ENCODE data around the gene ACSM6.
A peak's percentile ranks its signal among the peaks of the same experiment; 100 is the strongest.

ACSM6 gene

GRCh38 chr10:95181726-95182125 is 12.3 kb upstream of the ACSM6 start:
- Histone ChIP-seq H3K9me3 (ENCODE audit: control insufficient read depth, insufficient read depth, low read length) (no peaks in the 10 kb centered on the region), H3K27ac (ENCODE audit: low read depth, low read length) (no peak overlapping the region), H3K4me1 (ENCODE audit: control insufficient read depth, low read length) (peaks cover 13% of the 10 kb centered on the region), H3K79me2 (ENCODE audit: control insufficient read depth, low read length) (no peaks in the 10 kb centered on the region), H3F3A (ENCODE audit: control insufficient read depth, insufficient read depth) (peaks cover 9% of the 10 kb centered on the region), H3K27me3 (ENCODE audit: control insufficient read depth, low read length) (peaks cover 5% of the 10 kb centered on the region; the same call in 1 of the 2 replicates), H4K20me1 (ENCODE audit: control insufficient read depth, insufficient read depth, low read depth, low read length) (no peaks in the 10 kb centered on the region), H3K36me3 (ENCODE audit: control insufficient read depth, low read length) (no peaks in the 10 kb centered on the region), H3K4me3 (ENCODE audit: low read length) (no peak overlapping the region), H3K4me2 (ENCODE audit: low read length) (no peak overlapping the region), H3K9me2 (replicated peaks; ENCODE audit: control insufficient read depth, low read length) (no peaks in the 10 kb centered on the region)
- TF ChIP-seq EZH2phosphoT487 (IDR thresholded peaks at IDR 0.05; ENCODE audit: borderline replicate concordance, low read length), result no peak
- TF ChIP-seq, protein P1, sequence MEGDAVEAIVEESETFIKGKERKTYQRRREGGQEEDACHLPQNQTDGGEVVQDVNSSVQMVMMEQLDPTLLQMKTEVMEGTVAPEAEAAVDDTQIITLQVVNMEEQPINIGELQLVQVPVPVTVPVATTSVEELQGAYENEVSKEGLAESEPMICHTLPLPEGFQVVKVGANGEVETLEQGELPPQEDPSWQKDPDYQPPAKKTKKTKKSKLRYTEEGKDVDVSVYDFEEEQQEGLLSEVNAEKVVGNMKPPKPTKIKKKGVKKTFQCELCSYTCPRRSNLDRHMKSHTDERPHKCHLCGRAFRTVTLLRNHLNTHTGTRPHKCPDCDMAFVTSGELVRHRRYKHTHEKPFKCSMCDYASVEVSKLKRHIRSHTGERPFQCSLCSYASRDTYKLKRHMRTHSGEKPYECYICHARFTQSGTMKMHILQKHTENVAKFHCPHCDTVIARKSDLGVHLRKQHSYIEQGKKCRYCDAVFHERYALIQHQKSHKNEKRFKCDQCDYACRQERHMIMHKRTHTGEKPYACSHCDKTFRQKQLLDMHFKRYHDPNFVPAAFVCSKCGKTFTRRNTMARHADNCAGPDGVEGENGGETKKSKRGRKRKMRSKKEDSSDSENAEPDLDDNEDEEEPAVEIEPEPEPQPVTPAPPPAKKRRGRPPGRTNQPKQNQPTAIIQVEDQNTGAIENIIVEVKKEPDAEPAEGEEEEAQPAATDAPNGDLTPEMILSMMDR (IDR thresholded peaks at IDR 0.05; ENCODE audit: low read depth, low read length, poor library complexity, severe bottlenecking), result no peak

DNA sequence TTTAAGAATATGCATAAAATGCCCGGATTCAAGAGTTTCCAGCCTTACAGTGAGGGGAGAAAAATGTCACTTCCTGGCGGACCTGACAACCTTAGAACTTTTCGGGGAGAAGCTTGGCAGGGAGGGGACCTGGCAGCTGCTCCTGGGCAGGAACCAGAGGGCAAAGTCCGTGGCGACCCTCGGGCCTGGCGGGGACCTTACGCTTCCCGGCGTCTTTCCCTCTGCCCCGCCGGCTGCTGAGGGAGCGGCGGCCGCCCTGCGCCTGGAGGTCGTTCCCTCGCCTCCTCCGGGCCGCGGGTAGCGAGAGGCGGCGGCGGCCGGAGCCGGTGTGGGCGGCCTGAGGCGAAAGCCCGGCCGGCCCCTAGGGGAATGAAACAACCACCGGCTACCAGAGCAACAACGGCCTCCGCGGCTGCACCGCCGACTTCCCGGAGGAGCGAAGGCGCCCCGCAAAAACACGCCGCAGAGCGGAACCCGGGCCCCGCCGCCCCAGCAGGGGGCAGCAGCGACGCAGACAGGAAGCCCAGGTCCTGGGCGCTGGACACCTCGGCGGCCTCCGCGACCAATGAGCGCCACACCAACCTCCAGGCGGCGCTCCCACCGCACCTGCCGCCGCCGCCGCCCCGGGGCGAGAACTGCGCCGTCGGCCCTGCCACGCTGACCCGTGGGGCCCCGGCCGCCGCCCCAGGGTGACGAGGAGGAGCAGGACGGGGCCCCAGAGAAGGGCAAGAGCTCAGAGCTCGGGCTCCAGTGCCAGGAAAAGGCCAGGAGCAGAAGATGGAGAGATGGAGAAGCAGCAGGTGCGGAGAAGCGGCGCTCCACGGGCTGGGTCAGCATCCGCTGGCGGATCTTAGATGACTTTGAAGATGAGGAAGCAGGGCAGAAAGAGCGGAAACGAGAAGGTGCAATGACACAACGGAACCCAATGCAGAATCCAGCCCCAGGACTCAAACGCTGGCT is 10.5 kb upstream of the ACSM6 start:
- Histone ChIP-seq H3K9me3 (ENCODE audit: control insufficient read depth, insufficient read depth, low read length) (no peaks in the 10 kb centered on the region), H3K79me2 (ENCODE audit: control insufficient read depth, low read length) (no peaks in the 10 kb centered on the region), H3K27ac (ENCODE audit: low read depth, low read length) (peak overlapping the region; percentile 38), H3K27me3 (ENCODE audit: control insufficient read depth, low read length) (peaks cover 9% of the 10 kb centered on the region), H3K9me2 (replicated peaks; ENCODE audit: control insufficient read depth, low read length) (no peaks in the 10 kb centered on the region), H3K4me1 (ENCODE audit: control insufficient read depth, low read length) (peaks cover 13% of the 10 kb centered on the region), H3F3A (ENCODE audit: control insufficient read depth, insufficient read depth) (peaks cover 9% of the 10 kb centered on the region), H3K4me3 (ENCODE audit: low read length) (peak overlapping the region; percentile 84), H3K36me3 (ENCODE audit: control insufficient read depth, low read length) (no peaks in the 10 kb centered on the region), H4K20me1 (ENCODE audit: control insufficient read depth, insufficient read depth, low read depth, low read length) (no peaks in the 10 kb centered on the region), H3K4me2 (ENCODE audit: low read length) (peak overlapping the region; percentile 77)
- TF ChIP-seq EZH2phosphoT487 (IDR thresholded peaks at IDR 0.05; ENCODE audit: borderline replicate concordance, low read length), result no peak
- TF ChIP-seq, protein P1 (IDR thresholded peaks at IDR 0.05; ENCODE audit: low read depth, low read length, poor library complexity, severe bottlenecking), result peak; percentile 93

GRCh38 chr10:95187617-95188016 is 6.4 kb upstream of the ACSM6 start:
- Histone ChIP-seq H3K4me1 (ENCODE audit: control insufficient read depth, low read length) (peaks cover 13% of the 10 kb centered on the region), H3K27ac (ENCODE audit: low read depth, low read length) (no peak overlapping the region), H3K9me3 (ENCODE audit: control insufficient read depth, insufficient read depth, low read length) (no peaks in the 10 kb centered on the region), H3K4me2 (ENCODE audit: low read length) (no peak overlapping the region), H3K4me3 (ENCODE audit: low read length) (no peak overlapping the region), H3K9me2 (replicated peaks; ENCODE audit: control insufficient read depth, low read length) (no peaks in the 10 kb centered on the region; the same call in 1 of the 2 replicates), H3F3A (ENCODE audit: control insufficient read depth, insufficient read depth) (peaks cover 3% of the 10 kb centered on the region; the same call in 1 of the 2 replicates), H3K27me3 (ENCODE audit: control insufficient read depth, low read length) (peaks cover 4% of the 10 kb centered on the region; the same call in 1 of the 2 replicates), H4K20me1 (ENCODE audit: control insufficient read depth, insufficient read depth, low read depth, low read length) (no peaks in the 10 kb centered on the region), H3K79me2 (ENCODE audit: control insufficient read depth, low read length) (no peaks in the 10 kb centered on the region), H3K36me3 (ENCODE audit: control insufficient read depth, low read length) (no peaks in the 10 kb centered on the region)
- no peak for TF ChIP-seq EZH2phosphoT487 (IDR thresholded peaks at IDR 0.05; ENCODE audit: borderline replicate concordance, low read length)
- TF ChIP-seq, protein P1 (IDR thresholded peaks at IDR 0.05; ENCODE audit: low read depth, low read length, poor library complexity, severe bottlenecking), result no peak

Data from DOHH2 (cell line).